Measurements from ENCODE around the gene DGAT2.
"Not testable (repeated sequence)": the region's sequence is repeated elsewhere in the genome, so short reads cannot be mapped to it uniquely, and the experiment has no call there.

DGAT2 gene, protein sequence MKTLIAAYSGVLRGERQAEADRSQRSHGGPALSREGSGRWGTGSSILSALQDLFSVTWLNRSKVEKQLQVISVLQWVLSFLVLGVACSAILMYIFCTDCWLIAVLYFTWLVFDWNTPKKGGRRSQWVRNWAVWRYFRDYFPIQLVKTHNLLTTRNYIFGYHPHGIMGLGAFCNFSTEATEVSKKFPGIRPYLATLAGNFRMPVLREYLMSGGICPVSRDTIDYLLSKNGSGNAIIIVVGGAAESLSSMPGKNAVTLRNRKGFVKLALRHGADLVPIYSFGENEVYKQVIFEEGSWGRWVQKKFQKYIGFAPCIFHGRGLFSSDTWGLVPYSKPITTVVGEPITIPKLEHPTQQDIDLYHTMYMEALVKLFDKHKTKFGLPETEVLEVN

DNA sequence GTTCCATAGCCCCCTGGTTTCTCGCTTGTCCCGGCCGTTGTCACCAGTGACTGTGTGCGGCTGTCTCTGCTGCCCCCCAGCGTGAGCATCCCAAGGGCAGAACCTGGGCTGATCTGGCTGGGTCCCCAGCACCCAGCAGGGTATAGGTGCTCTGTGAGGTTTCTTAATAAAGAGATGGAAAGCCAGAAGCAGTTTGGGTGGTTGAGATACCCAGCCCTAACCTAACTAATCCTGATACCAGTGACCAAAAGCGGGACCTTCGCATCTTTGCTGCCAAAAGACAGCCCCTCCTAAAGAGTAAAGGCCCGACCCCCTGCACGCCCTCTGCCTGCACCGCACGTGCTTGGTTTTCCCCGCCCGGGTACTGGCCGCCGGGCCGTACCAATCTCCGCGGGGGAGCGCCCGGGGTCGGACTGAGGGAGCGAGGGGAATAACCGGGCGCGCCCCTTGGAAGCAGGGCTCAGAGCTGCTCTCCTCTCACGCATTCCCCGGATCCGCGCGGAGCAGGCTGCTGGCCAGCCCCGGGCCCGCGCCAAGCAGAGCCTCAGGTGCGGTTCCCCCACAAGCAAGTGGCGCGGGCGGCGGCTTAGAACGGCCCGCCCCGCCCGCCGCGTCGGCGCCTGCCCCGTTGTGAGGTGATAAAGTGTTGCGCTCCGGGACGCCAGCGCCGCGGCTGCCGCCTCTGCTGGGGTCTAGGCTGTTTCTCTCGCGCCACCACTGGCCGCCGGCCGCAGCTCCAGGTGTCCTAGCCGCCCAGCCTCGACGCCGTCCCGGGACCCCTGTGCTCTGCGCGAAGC lies at the start of gene DGAT2:
DGAT2 (plus strand) TSS at position 667 of the 797 bp plus-strand sequence. CDS start 214 bp downstream, outside the sequence.
- DNase-seq = peak; percentile 73 to 77

DNA sequence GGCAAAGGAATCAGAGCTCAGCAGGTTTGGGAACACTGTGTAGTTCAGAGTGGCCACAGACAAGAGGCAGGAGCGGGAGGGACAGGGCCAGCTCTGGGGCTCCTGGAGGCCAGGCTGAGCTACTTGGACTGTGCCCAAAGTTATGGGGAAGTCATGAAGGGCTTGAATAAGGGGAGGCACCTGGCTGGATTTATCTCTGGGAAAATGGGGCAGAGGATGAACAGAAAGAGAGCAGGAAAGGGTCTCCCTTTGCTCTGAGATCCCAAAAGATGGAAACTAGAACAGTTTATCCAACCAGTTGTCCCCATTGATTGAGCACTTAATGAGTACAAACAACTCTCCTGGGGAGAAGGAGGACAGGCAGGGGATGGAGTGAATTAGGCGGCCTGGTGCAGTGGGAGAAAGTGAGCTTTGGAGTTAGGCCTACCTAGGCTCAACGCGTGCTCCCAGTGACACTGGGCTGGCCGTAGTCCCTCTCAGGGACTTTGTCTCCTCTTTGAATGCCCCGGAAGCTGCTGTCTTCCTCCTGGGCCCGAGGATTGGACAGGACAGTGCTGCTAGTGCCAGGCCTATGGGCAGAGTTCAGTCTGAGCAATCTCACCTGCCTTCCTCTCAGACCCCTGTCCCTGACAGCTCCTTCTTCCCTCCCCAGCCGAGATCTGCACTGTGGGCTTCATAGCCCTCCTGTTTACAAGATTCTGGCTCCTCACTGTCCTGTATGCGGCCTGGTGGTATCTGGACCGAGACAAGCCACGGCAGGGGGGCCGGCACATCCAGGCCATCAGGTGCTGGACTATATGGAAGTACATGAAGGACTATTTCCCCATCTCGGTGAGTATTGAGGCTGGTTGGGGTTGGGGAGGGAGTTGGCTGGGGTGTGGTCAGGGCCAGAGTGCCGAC lies 49.0 kb upstream of the DGAT2 start:
- no peak for DNase-seq

DNA sequence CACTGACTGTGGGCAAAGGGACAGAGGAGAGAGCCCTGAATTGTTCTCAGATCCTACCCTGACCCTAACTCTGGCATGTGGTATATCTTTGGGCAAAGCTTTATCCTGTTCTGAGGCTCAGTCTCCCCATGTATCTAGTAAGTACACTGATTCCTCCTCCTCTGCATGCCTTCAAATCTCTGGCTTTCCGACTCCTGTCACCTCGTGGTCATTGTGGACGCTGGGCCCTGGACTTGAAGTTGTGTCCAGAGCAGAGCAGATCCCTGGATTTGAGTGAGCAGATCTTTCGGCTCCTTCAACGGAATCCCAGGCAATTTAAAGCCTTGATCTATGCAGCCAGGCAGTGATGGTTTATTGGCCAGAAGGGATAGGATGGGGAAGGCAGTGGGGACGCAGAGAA lies 47.9 kb upstream of the DGAT2 start:
- DNase-seq = no peak

DNA sequence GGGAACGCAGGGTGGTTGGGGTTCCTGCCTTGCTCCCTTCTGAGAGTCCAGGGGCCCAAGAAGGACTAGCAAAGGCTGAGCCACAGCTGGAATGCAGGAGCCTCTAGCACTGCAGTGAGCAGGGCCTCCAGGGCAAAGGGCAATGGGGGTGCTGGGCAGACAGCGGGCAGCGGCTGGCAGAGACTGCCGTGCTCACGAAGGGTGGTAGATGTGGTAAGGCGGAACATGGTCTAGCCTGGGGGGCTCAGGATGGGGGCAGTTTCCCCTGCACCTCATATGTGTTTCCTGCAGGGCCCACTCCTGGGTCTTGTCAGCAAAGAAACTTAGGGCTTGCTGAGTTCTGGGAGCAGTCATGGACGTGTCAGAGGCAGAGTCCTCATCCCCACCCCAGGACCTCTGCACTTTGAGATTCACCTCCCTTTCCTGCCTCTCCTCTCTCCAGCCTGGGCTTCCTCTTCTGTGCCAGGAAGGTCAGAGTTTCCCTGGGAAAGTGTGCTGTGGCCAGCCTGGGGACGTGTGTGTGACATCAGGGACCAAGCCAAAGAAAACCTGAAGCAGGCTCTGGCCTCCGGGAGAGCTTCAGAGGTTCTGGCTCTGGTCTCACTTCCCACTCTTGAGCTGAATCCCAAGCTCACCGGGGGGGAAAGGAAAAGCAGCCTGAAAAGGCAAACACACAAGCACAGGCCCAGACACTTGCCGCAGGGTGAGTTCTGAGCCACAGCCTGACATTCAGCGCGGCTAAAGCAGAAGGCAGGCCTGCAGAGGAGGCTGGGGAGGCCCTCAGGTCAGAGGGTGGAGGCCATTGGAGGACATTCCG lies 46.5 kb upstream of the DGAT2 start:
- DNase-seq = no peak

DNA sequence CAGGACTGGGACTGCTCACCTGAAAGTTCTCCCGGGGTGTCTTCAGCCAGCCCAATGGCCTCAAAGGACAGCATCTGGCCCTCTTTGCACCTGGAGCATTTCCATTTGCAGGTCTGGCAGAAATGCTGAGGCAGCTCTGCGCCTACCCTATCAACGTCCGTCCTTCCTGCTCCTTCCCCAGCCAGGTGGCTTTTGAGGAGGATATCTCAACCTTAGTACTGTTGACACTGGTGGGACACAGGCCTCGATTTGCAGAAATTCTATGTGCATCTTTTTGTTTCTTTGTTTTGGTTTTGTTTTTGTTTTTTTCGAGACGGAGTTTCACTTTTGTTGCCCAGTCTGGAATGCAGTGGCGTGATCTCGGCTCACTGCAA lies 45.9 kb upstream of the DGAT2 start:
- no peak for DNase-seq

DNA sequence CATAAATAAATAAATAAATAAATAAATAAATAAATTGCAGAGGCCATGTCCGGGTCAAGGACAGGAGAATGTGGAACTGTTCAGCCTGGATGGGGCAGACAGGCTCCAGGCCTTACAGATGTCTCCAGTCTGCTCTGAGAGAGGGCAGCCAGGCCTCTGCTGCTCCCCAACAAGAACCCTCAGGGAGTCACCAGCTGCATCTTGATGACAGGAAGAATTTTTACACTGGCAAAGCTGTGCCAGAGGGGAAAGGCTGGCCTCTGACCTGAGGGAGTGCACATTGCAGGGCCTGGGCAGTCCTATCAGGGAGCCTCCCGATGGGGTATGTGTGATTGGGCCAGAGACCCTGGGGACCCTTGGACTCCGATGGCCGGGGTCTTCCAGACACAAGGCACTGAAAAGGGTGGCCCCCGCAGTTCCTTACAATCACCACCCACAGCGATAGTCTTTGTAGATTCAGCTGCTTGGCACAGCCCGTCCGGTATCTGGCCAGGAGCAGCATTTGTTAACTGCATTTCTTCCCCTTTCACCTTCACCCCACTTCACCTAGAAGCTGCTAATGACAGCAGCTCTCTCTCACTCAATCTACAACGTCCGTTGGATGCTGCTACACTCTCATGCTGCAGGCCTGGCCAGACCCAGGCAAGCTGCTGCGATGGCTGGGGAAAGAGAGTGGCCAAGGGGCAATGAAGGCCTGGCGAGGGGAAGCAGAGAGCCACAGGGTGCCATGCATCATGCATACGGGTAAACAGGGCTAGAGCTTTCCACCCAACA lies 42.8 kb upstream of the DGAT2 start:
- no peak for DNase-seq

DNA sequence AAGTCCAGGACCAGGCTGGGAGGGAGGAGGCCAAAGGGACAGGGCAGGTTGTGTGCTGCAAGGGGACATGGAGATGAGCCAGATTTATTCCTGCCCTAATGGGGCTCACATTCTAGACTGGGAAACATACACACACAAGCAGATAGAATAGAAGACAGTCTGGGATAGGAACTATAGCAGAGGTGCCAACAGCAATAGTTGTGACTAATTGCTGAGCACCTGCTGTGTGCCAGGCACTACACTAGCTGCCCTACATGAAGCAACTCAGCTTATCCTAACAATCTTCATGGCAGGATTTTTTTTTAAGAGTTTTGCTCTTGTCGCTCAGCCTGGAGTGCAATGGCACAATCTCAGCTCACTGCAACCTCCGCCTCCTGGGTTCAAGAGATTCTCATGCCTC lies 39.6 kb upstream of the DGAT2 start:
- DNase-seq = no peak

DNA sequence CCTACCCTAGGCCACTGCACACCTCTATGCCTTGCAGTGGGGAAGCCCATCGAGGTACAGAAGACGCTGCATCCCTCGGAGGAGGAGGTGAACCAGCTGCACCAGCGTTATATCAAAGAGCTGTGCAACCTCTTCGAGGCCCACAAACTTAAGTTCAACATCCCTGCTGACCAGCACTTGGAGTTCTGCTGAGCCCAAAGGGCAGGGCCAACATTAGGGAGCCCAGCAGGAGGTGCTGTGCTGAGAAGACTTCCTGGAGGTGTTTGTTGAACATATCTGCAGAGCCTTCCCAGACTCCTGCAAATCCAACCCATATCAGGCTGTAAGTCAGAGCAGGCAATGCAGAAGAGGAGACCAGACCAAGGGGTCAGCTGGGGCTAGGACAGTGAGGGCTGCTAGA lies 37.5 kb upstream of the DGAT2 start:
- no peak for DNase-seq

DNA sequence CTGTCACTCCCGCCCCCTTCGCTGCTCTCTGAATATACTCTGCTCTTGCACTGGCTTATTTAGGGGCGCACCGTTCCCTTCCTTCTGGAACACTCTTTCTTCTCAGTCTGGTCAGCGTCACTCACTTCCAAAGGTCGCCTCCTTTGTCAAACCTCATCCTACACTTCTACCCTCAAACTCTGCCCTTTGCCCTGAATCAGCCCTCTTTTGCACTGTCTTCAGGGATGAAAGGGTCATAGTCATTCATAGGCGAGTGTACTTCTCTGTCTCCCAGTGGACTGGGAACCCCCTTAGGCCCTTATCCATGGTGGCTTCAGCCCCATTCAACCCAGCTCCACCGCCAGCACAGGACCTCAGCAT lies 35.5 kb upstream of the DGAT2 start:
- DNase-seq = no peak

DNA sequence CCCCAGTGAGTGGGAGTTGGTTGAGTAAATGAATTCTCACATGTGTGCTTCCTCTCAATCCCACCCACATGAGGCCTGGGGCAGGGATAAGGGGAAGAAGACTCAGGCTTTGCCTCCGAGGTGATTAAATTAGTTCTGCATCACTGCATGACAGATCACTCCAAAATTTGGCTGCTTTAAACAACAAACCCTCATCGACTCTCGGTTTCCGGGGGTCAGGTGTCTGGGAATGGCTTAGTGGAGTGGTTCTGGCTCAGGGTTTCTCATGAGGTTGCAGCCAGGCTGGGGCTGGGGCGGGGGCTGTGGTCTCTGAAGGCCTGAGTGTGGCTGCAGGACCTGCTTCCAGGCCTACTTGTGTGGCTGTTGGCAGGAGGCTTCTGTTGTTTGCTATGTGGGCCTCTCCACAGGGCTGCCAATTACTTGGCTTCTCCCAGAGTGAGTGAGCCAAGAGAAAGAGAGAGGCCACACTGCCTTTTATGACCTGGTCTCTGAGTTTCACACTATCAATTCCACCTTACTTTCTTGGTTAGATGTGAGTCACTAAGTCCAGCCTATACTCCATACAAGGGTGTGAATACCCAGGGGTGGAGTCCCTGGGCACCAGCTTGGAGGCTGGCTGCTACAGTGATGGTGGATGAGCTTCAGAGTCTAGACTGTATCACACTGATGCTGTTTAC lies 35.0 kb upstream of the DGAT2 start:
- no peak for DNase-seq

DNA sequence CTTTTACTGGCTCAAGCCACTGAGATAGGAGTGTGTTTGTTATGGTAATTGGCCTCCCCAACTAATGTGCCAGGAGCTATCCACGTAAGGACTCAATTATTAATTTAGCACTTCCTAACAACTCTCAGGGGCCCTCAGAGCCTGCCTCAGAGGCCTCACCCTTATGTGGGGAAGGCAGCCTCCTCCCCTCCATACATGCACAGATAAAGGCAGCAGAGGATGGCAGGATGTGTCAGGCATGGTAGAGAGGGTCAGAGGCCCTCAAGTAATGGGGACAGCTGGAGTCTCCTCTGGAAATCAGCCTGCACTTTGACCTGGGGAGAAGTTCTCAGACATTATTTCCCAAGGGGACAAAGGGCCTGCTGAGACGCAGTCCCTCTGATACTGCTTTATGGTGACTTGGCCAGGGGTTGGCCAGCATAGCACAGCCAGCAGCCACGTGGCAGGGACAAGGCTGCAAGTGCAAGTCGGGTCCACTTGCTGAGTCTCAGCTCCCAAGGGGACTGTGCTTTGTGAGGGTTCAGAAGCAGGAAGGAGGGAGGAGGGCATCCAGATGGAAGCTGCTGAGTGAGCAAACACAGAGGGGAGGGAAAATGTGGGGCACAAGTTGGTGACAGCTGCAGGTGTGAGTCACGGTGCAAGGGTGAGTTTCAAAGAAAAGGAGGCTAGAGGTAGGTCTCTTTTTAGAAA lies 33.9 kb upstream of the DGAT2 start:
- DNase-seq = no peak

DNA sequence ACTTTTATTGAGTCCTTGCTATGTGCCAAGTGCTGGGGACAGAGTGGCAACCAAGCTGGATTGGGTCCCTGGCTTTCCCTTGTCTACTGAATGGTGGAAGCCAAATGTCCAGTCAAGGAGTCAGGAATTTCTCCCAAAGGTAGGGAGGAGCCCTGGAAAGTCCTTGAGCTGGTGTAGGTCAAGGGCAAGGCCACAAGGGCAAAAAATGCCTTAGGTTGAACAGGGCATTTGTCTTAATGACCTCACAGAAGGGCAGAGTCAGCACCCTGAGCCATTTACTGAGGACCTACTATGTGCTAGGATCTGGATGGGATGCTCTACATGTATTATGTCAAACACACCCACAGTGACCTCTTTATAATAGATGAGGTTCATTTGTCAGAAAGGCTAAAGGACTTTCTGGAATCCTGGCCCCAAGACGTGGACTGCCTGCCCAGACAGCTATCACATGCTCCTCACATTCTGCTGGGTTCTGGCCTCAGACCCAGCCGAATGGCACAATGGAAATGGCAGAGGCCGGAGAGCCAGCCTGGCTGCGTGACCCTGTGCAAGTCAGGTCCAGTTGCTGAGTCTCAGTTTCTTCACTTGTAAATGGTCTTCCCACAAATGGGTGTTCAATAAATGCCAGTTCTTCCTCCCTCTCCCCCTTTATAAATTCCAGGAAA lies 33.3 kb upstream of the DGAT2 start:
- no peak for DNase-seq

DNA sequence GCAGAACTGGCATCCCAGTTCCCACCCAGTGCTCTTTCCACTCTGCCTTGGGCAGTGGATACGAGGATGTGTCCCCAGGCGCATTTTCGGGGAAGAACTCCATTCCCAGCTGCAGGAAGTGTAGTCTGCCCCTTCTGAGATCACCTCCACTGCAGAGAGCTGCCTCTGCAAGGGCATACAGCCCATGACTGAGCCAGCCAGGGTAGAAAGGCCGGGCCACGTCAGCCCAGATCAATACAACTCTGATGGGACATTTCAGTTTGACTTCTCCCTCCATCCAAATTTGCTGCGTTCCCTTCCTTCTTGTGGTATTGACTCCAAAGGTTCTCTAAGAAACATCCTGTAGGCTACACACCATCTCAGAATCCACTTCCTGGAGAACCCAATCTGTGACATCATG lies 31.3 kb upstream of the DGAT2 start:
- no peak for DNase-seq

DNA sequence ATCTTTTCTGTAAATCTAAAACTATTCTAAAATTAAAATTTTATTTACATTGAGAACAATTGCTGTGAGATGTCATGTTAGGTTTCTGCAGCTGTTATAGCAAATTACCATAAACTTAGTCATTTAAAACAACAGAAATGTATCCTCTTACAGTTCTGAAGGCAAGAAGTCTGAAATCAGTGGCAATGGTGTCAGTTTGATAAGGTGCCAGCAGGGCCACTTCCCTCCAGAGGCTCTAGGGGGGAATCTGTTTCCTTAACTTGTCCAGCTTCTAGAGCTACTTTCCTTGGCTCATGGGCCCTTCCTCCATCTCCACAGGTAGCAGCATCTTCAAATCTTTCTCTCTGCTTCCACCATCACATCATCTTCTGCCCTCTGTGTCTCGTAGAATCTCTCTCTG lies 27.9 kb upstream of the DGAT2 start:
- DNase-seq = no peak

DNA sequence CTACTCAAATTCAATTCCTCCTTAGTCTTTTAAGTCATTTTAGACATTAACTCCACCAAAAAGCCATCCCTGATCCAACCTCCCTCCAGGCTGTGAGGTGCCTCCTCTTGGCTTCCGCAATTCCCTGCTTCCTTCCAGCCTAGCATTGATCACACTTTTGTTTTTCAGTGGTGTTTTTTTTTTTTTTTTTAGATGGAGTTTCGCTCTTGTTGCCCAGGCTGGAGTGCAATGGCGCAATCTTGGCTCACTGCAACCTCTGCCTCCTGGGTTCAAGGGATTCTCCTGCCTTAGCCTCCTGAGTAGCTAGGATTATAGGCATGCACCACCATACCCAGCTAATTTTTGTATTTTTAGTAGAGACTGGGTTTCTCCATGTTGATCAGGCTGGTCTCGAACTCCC lies 25.4 kb upstream of the DGAT2 start:
- DNase-seq = not testable (repeated sequence)

DNA sequence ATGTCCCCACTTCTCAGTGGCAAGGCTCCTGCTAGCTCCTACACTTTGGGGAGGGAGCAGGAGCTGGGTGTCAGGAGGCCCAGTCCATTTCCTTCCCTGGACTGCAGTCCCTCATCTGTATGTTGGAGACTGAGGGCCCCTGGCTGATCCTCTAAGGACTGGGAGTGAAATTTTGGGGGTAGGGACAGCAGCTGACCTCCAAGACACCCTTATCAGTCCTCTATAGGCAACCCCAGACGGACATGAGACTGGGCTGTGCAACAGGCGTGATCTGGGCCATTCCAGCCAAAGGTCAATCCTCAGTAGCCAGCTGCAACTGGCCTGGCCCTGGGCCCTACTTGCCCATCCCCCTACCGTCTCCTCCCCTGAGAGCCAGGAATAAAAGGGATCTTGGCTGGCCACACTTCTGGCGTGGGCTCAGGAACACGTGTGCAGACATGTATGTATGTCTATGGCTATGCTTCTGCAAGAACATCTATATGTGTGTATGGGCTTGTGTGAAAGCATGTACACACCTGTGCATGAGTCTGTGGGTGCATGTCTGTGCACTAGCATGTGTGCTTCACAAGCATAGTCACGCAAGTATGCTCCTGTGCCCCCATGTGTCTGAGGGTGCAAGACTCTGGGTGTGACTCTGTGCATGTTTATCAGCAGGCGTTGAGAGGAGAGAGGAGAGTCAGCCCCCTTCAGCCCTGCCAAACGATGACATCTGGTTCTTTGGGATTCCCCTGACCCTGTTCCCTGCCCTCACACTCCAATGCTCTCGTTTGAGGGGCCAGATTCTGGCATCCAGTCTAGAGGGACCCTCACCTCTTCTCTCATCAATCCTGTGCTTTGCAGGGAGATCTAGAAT lies 24.6 kb upstream of the DGAT2 start:
- DNase-seq = no peak

DNA sequence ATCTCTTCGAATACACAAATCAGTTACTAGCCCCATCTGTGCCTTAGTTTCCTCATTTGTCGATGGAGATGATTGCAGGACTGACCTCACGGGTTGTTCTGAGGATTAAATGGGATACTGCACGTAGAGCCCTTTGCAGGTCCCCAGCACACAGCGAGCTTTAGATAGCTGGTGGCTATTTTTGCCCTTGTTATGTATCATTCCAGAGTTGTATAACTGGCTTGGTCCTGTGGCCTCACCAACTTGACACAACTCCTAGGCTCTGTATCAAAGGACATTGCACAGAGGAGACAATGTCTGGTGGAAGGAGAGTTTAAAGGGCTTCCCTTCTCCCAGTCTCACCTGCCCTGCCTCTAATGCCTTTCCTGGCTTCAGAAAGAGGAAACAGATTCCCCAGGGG lies 22.8 kb upstream of the DGAT2 start:
- no peak for DNase-seq

DNA sequence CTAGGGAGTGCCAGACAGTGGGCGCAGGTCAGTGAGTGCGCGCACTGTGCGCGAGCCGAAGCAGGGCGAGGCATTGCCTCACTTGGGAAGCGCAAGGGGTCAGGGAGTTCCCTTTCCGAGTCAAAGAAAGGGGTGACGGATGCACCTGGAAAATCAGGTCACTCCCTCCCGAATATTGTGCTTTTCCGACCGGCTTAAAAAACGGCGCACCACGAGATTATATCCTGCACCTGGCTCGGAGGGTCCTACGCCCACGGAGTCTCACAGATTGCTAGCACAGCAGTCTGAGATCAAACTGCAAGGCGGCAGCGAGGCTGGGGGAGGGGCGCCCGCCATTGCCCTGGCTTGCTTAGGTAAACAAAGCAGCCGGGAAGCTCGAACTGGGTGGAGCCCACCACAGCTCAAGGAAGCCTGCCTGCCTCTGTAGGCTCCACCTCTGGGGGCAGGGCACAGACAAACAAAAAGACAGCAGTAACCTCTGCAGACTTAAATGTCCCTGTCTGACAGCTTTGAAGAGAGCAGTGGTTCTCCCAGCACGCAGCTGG lies 19.8 kb upstream of the DGAT2 start:
- not testable (repeated sequence) for DNase-seq

DNA sequence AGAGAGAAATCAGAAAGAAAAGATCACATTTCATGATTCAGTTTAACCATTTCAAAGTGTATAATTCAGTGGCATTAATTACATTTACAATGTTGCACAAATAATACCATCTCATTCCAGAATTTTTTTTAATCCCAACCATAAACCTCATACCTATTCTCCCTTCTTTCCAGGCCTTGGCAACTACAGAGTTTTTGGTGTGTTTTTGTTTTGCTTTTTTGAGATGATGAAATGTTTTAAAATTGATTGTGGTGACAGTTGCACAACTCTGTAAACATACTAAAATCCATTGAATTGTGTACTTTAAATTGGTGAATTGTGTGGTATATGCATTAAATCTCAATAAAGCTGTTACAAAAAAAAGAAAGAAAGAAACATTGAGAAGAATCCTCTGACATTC lies 13.6 kb upstream of the DGAT2 start:
- DNase-seq = not testable (repeated sequence)

Measured in CD4-positive, alpha-beta T cell treated with Interleukin-1 beta for 1 hour (primary cell).